Thoracic aorta (tissue), 2 donors: ENCODE measurements around the gene SETDB1. TPM values are rescaled to one million over a fixed set of nuclear protein-coding genes. Genes with fewer than 3 reads are reported as not detected.
"Not testable (repeated sequence)": the region's sequence is repeated elsewhere in the genome, so short reads cannot be mapped to it uniquely, and the experiment has no call there.

ENCODE experiments used
- ATAC-seq: fragments of 150-250 bp; one replicate; pipeline ENCODE4 v1.8.0; 2017; ENCODE audit warnings: low read depth; ENCODE audit not compliant: insufficient number of reproducible peaks, low FRiP score
- DNase-seq: peaks from one replicate; pipeline ENCODE4 v3.0.0-alpha.2; 2020; ENCODE audit warnings: low spot score
- H3K27ac ChIP-seq, 2 donors: fragments of 200-600 bp; sonication (generic); 1 replicate in 1 of 2; 2 replicates in 1 of 2; pipeline ENCODE4 v1.5.1; 2016; ENCODE audit warnings: mild to moderate bottlenecking in 2 of 2, moderate library complexity in 2 of 2
- H3K27me3 ChIP-seq: fragments of 200-600 bp; sonication (generic); replicated peaks from 2 replicates; pipeline ENCODE4 v1.6.0; 2016; ENCODE audit warnings: mild to moderate bottlenecking; ENCODE audit not compliant: insufficient read depth
- H3K36me3 ChIP-seq: fragments of 200-600 bp; sonication (generic); one replicate; pipeline ENCODE4 v1.5.1; 2016
- H3K4me1 ChIP-seq, 2 donors: fragments of 200-600 bp; sonication (generic); 1 replicate in 1 of 2; 2 replicates in 1 of 2; pipeline versions ENCODE4 v1.5.1 to v1.6.0; 2016; ENCODE audit warnings: low read depth in 2 of 2, mild to moderate bottlenecking in 1 of 2; ENCODE audit not compliant: control insufficient read depth in 1 of 2
- H3K4me3 ChIP-seq: fragments of 200-600 bp; sonication (generic); 2 replicates; pipeline ENCODE4 v1.5.1; 2016; ENCODE audit warnings: mild to moderate bottlenecking
- H3K9me3 ChIP-seq: fragments of 200-600 bp; sonication (generic); 2 replicates; pipeline ENCODE4 v1.5.1; 2016
- CTCF ChIP-seq: fragments of 200-600 bp; sonication (generic); IDR thresholded peaks from one replicate; pipeline ENCODE4 v1.5.1; 2019; ENCODE audit warnings: antibody characterized with exemption
- total RNA-seq, 2 donors: library from RNA; depleted of rRNA; stranded (reverse); fragments of >200 nt; gene quantifications; one replicate each; pipeline versions ENCODE4 v1.1.0 to v1.2.3, GENCODE V29; 2016

SETDB1 gene
- total RNA-seq, 2 donors from 2014 or later = 38.9 to 42.7 TPM

GRCh38 chr1:150917387-150917786 lies 8.8 kb upstream of the SETDB1 start:
- Histone ChIP-seq H3K27ac (no peak overlapping the region), H3K9me3 (no peaks in the 10 kb centered on the region), H3K4me3 (no peak overlapping the region), H3K27me3 (no peaks in the 10 kb centered on the region), H3K4me1 (no peaks in the 10 kb centered on the region), H3K36me3 (no peaks in the 10 kb centered on the region)
- TF ChIP-seq CTCF = no peak
- no peak for DNase-seq
- no peak for ATAC-seq

- H3K27me3 ChIP-seq = no peaks in the 10 kb centered on the region
- ATAC-seq (no peak), DNase-seq (peak; percentile 23)
- no peaks in the 10 kb centered on the region for H3K36me3 ChIP-seq
- peak; percentile 60 for TF ChIP-seq CTCF
- H3K27ac ChIP-seq = no peak overlapping the region
- no peak overlapping the region for H3K4me3 ChIP-seq
- H3K4me1 ChIP-seq = peaks cover 5 to 14% of the 10 kb centered on the region in 2 donors
- no peaks in the 10 kb centered on the region for H3K9me3 ChIP-seq
Measured at GRCh38 chr1:150922519-150922975, 3.6 kb upstream of the SETDB1 start.

GRCh38 chr1:150925080-150925479 lies 1.1 kb upstream of the SETDB1 start:
- Histone ChIP-seq H3K27ac (no peak overlapping the region), H3K27me3 (no peaks in the 10 kb centered on the region), H3K4me1 (peaks cover 5 to 20% of the 10 kb centered on the region in 2 donors), H3K4me3 (peak overlapping the region; percentile 85), H3K9me3 (no peaks in the 10 kb centered on the region), H3K36me3 (peaks cover 6% of the 10 kb centered on the region)
- no peak for DNase-seq
- TF ChIP-seq CTCF = no peak
- ATAC-seq = no peak

- Histone ChIP-seq H3K27me3 (no peaks in the 10 kb centered on the region), H3K4me3 (no peak overlapping the region), H3K36me3 (peaks cover 20% of the 10 kb centered on the region), H3K9me3 (peaks cover 6% of the 10 kb centered on the region), H3K27ac (no peak overlapping the region), H3K4me1 (peaks cover 5 to 20% of the 10 kb centered on the region in 2 donors)
- no peak for DNase-seq
- no peak for TF ChIP-seq CTCF
- ATAC-seq = no peak
Measured at GRCh38 chr1:150927624-150928023, 1.5 kb downstream of the SETDB1 start.

- peaks cover 20% of the 10 kb centered on the region for H3K36me3 ChIP-seq
- no peak for TF ChIP-seq CTCF
Measured at GRCh38 chr1:150928286-150928685, 2.1 kb downstream of the SETDB1 start.

GRCh38 chr1:150928775-150929174 lies 2.6 kb downstream of the SETDB1 start:
- Histone ChIP-seq H3K4me1 (peaks cover 5 to 20% of the 10 kb centered on the region in 2 donors), H3K36me3 (peaks cover 20% of the 10 kb centered on the region)
- H3K27me3 ChIP-seq, H3K27ac ChIP-seq, H3K4me3 ChIP-seq, ATAC-seq, H3K9me3 ChIP-seq, DNase-seq: not testable (repeated sequence)

More at GRCh38 chr1:150928286-150928685, 2.1 kb downstream of the SETDB1 start:
- Histone ChIP-seq H3K27me3 (no peaks in the 10 kb centered on the region), H3K9me3 (peaks cover 6% of the 10 kb centered on the region), H3K27ac (no peak overlapping the region), H3K4me3 (no peak overlapping the region), H3K4me1 (peaks cover 5 to 20% of the 10 kb centered on the region in 2 donors)
- DNase-seq (no peak), ATAC-seq (no peak)
